ENCODE results near the gene PDE4D. TPM values are rescaled to one million over a fixed set of nuclear protein-coding genes. Genes with fewer than 3 reads are reported as not detected.

The PDE4D gene
- total RNA-seq, 1 experiment from 2014 or later = 3.6 TPM

- no peak overlapping the region for H3K9ac ChIP-seq (ENCODE audit: low read length)
- ChIA-PET POLR2A (ENCODE audit: unreplicated experiment) (no interaction called here), CTCF (no interaction called here)
- H3K27ac ChIP-seq (ENCODE audit: low read length) = no peak overlapping the region
- H2AFZ ChIP-seq (ENCODE audit: low read length) = no peak overlapping the region
- H3K9me3 ChIP-seq (ENCODE audit: low read length) = no peaks in the 10 kb centered on the region
- ATAC-seq (no peak), DNase-seq (no peak)
- no peaks in the 10 kb centered on the region for H3K79me2 ChIP-seq (ENCODE audit: low read length)
- BruUV-seq (replicated peaks) = no TSS peak
- no peaks in the 10 kb centered on the region for H3F3A ChIP-seq (ENCODE audit: low read length, unreplicated experiment)
- TF ChIP-seq EZH2phosphoT487 (IDR thresholded peaks at IDR 0.05; ENCODE audit: borderline replicate concordance, low read length) (no peak), CTCF (conservative IDR thresholded peaks at IDR 0.05; ENCODE audit: low read depth, low read length) (no peak), EZH2 (IDR thresholded peaks at IDR 0.05; ENCODE audit: low read length, unreplicated experiment) (no peak)
- H3K4me1 ChIP-seq (ENCODE audit: insufficient read depth, low read length) = no peaks in the 10 kb centered on the region
- H3K27me3 ChIP-seq (ENCODE audit: low read length) = no peaks in the 10 kb centered on the region
- intact Hi-C loops (cut with micrococcal nuclease) = no loop called here
- no peak overlapping the region for H3K4me3 ChIP-seq (ENCODE audit: low read length)
- H3K9me2 ChIP-seq (replicated peaks; ENCODE audit: low read length) = no peaks in the 10 kb centered on the region
- H3K4me2 ChIP-seq (ENCODE audit: low read length) = no peak overlapping the region
- no peaks in the 10 kb centered on the region for H3K36me3 ChIP-seq (ENCODE audit: low read depth, low read length)
- H4K20me1 ChIP-seq (ENCODE audit: low read length) = no peaks in the 10 kb centered on the region
These were observed 208.9 kb downstream of the PDE4D start for GRCh38 chr5:59684388-59685190.

GRCh38 chr5:59683311-59683710 lies 210.2 kb downstream of the PDE4D start:
- intact Hi-C loops (cut with micrococcal nuclease) = no loop called here
- no peaks in the 10 kb centered on the region for H3K36me3 ChIP-seq (ENCODE audit: low read depth, low read length)

More at GRCh38 chr5:59683311-59683710, 210.2 kb downstream of the PDE4D start:
- H3K4me1 ChIP-seq (ENCODE audit: insufficient read depth, low read length) = no peaks in the 10 kb centered on the region
- no peak overlapping the region for H3K9ac ChIP-seq (ENCODE audit: low read length)
- no peaks in the 10 kb centered on the region for H3K9me2 ChIP-seq (replicated peaks; ENCODE audit: low read length)
- no peaks in the 10 kb centered on the region for H3K79me2 ChIP-seq (ENCODE audit: low read length)
- no peaks in the 10 kb centered on the region for H3K27me3 ChIP-seq (ENCODE audit: low read length)
- no TSS peak for BruUV-seq (replicated peaks)
- H4K20me1 ChIP-seq (ENCODE audit: low read length) = no peaks in the 10 kb centered on the region
- ChIA-PET POLR2A (ENCODE audit: unreplicated experiment) (no interaction called here), CTCF (no interaction called here)
- ATAC-seq = no peak
- no peak for DNase-seq
- H3K9me3 ChIP-seq (ENCODE audit: low read length) = no peaks in the 10 kb centered on the region
- H3K27ac ChIP-seq (ENCODE audit: low read length) = no peak overlapping the region
- no peaks in the 10 kb centered on the region for H3F3A ChIP-seq (ENCODE audit: low read length, unreplicated experiment)
- TF ChIP-seq CTCF (conservative IDR thresholded peaks at IDR 0.05; ENCODE audit: low read depth, low read length) (no peak), EZH2phosphoT487 (IDR thresholded peaks at IDR 0.05; ENCODE audit: borderline replicate concordance, low read length) (no peak), EZH2 (IDR thresholded peaks at IDR 0.05; ENCODE audit: low read length, unreplicated experiment) (no peak)
- no peak overlapping the region for H3K4me2 ChIP-seq (ENCODE audit: low read length)
- no peak overlapping the region for H3K4me3 ChIP-seq (ENCODE audit: low read length)
- no peak overlapping the region for H2AFZ ChIP-seq (ENCODE audit: low read length)
